Measurements from ENCODE around the gene COPS9. TPM values are rescaled to one million over a fixed set of nuclear protein-coding genes. Genes with fewer than 3 reads are reported as not detected.

Gene COPS9
- total and polyA plus RNA-seq, 10 of the 15 experiments (the other 5 are each of a cell fraction or from before 2014, with no cell fraction given), result 80.8 to 419 (median 213) TPM

DNA sequence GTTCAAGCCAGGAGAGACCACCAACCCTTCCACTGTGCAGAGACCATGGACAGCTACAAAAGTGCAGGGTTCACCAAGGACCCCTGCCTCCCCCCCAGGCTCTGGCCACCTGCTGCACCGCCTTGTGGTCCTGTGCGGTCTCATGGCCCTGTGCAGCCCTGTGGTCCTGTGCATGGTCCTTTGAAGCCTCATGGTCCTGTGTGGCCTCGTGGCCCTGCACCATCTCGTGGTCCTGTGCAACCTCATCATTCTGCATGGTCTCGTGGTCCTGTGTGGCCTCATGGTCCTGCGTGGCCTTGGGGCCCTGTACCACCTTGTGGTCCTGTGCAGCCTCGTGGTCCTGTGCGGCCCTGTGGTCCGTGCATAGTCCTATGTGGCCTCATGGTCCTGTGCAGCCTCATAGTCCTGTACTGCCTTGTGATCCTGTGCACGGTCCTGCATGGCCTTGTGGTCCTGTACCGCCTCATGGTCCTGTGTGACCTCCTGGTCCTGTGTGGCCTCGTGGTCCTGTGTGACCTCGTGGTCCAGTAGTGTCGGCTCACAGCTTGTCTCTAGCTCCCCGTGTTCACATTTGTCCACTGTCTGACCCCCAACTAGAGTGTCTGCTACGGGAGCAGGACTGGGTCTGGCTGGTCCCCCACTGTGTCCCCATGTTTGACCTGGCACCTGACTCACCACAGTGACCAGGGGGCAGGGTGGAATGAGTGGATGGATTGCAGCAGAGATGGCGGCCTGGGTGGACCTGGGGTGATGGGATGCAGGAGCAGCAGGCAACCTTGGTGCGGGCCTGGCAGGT is 24.4 kb upstream of the COPS9 start:
- SMC1A ChIA-PET (ENCODE audit: uncharacterized antibody, unreplicated experiment), result no interaction called here
- Histone ChIP-seq H4K20me1 (ENCODE audit: control insufficient read depth, insufficient read depth) (no peaks in the 10 kb centered on the region), H3K4me3 (no peak overlapping the region), H3K9me3 (replicated peaks; ENCODE audit: control insufficient read depth, insufficient read depth, low read length) (no peaks in the 10 kb centered on the region; the same call in 2 of the 3 replicates), H3K79me2 (ENCODE audit: control insufficient read depth, insufficient read depth, low read length) (no peaks in the 10 kb centered on the region), H2AFZ (ENCODE audit: control insufficient read depth, low read depth, low read length) (no peak overlapping the region), H3K4me1 (ENCODE audit: control insufficient read depth, insufficient read depth, low read length) (no peaks in the 10 kb centered on the region), H3K4me2 (ENCODE audit: control insufficient read depth, insufficient read depth) (no peak overlapping the region), H3K27me3 (replicated peaks in 1 of 2; ENCODE audit: control insufficient read depth in 2 of 2, insufficient read depth in 2 of 2, low read length in 1 of 2) (no peaks in the 10 kb centered on the region), H3K36me3 (ENCODE audit: control insufficient read depth in 2 of 2, insufficient read depth in 2 of 2, low read length in 1 of 2) (no peaks in the 10 kb centered on the region), H3K27ac (ENCODE audit: control insufficient read depth, insufficient read depth) (no peak overlapping the region), H3K9ac (ENCODE audit: control insufficient read depth, insufficient read depth, low read length) (no peak overlapping the region)
- no peak for FAIRE-seq
- intact Hi-C loops (cut with micrococcal nuclease; ENCODE audit: unreplicated experiment), result no loop called here
- CTCF ChIA-PET, result no interaction called here
- 8% methylated on average over 18 of the region's 18 CpGs for WGBS (ENCODE audit: insufficient coverage, insufficient replicate concordance, low lambda C conversion rate, missing lambda C conversion rate)
- RAD21 ChIA-PET (ENCODE audit: unreplicated experiment), result no interaction called here
- ATAC-seq, result no peak
- in situ Hi-C loops (cut with MboI), result no loop called here
- POLR2A ChIA-PET, result no interaction called here
- DNase-seq (ENCODE audit: low read depth, low spot score), result no peak
- no peak for TF ChIP-seq FOS (IDR thresholded peaks at IDR 0.05; ENCODE audit: borderline replicate concordance, extremely low read depth, insufficient read length)
- TF ChIP-seq POU2F2 (IDR thresholded peaks at IDR 0.05; ENCODE audit: borderline replicate concordance, low read depth, low read length), result no peak
- TF ChIP-seq MYC (IDR thresholded peaks at IDR 0.05; ENCODE audit: insufficient read depth, insufficient read length, insufficient replicate concordance, low read length, severe bottlenecking), result no peak
- no peak for TF ChIP-seq ZNF207 (IDR thresholded peaks at IDR 0.05; ENCODE audit: borderline replicate concordance)
- TF ChIP-seq FOXM1 (IDR thresholded peaks at IDR 0.05; ENCODE audit: low read depth, low read length), result no peak
- TF ChIP-seq ATF7 (IDR thresholded peaks at IDR 0.05; ENCODE audit: low read depth), result no peak
- no peak for TF ChIP-seq IRF4 (IDR thresholded peaks at IDR 0.05; ENCODE audit: low read depth, low read length)
- no peak for TF ChIP-seq MYB (IDR thresholded peaks at IDR 0.05; ENCODE audit: borderline replicate concordance, low read depth, low read length)
- TF ChIP-seq BCLAF1 (IDR thresholded peaks at IDR 0.05), result no peak
- no peak for TF ChIP-seq SMAD1 (IDR thresholded peaks at IDR 0.05; ENCODE audit: low read depth, partially characterized antibody)
- TF ChIP-seq, protein P1, sequence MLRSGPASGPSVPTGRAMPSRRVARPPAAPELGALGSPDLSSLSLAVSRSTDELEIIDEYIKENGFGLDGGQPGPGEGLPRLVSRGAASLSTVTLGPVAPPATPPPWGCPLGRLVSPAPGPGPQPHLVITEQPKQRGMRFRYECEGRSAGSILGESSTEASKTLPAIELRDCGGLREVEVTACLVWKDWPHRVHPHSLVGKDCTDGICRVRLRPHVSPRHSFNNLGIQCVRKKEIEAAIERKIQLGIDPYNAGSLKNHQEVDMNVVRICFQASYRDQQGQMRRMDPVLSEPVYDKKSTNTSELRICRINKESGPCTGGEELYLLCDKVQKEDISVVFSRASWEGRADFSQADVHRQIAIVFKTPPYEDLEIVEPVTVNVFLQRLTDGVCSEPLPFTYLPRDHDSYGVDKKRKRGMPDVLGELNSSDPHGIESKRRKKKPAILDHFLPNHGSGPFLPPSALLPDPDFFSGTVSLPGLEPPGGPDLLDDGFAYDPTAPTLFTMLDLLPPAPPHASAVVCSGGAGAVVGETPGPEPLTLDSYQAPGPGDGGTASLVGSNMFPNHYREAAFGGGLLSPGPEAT (IDR thresholded peaks at IDR 0.05; ENCODE audit: low read depth), result no peak
- TF ChIP-seq GATAD2B (conservative IDR thresholded peaks at IDR 0.05; ENCODE audit: low read depth), result no peak
- BruUV-seq (replicated peaks), result no TSS peak
